AG09319 (cell line): Measurements from ENCODE around the gene RTBDN.

ENCODE experiments used
- DNase-seq: peaks from one replicate; pipeline ENCODE4 v3.0.0-alpha.2; 2010; ENCODE audit warnings: low read depth; ENCODE audit errors: extremely low read depth
- TF ChIP-seq, protein P1 (sequence below): IDR thresholded peaks from 2 replicates; pipeline ENCODE4 v1.5.1; 2011; ENCODE audit warnings: low read depth, mild to moderate bottlenecking, inconsistent platforms, low read length, moderate library complexity

RTBDN gene

DNA sequence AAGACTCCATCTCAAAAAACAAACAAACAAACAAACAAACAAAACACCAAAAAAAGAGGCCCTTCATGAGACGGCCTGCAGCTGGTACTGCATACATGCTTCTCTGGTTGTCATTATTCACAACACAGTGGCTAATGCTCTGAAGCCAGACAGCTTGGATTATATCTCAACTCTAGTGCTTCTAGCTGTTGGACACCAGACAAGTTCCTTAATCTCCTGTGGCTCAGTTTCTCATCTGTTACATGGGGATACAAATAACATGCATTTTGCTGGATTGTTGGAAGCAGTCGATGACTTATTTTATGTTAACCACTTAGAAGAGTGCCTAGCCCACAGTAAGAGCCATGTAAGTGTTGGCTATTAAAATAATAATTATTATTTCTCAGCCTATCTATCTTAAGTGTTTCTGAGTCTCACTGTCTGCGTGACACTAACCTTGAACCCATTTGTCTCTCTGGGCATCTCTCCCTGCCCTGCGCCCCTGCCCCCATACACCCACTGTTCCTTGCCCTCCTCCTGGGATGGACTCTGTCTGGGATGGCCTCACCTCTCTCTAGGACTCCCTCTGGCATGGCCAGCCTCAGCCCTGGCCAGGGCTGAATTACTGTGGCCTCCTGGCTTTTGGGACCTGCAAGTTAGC lies 46.2 kb downstream of the RTBDN start:
- no peak for DNase-seq
- TF ChIP-seq, protein P1, sequence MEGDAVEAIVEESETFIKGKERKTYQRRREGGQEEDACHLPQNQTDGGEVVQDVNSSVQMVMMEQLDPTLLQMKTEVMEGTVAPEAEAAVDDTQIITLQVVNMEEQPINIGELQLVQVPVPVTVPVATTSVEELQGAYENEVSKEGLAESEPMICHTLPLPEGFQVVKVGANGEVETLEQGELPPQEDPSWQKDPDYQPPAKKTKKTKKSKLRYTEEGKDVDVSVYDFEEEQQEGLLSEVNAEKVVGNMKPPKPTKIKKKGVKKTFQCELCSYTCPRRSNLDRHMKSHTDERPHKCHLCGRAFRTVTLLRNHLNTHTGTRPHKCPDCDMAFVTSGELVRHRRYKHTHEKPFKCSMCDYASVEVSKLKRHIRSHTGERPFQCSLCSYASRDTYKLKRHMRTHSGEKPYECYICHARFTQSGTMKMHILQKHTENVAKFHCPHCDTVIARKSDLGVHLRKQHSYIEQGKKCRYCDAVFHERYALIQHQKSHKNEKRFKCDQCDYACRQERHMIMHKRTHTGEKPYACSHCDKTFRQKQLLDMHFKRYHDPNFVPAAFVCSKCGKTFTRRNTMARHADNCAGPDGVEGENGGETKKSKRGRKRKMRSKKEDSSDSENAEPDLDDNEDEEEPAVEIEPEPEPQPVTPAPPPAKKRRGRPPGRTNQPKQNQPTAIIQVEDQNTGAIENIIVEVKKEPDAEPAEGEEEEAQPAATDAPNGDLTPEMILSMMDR: no peak

DNA sequence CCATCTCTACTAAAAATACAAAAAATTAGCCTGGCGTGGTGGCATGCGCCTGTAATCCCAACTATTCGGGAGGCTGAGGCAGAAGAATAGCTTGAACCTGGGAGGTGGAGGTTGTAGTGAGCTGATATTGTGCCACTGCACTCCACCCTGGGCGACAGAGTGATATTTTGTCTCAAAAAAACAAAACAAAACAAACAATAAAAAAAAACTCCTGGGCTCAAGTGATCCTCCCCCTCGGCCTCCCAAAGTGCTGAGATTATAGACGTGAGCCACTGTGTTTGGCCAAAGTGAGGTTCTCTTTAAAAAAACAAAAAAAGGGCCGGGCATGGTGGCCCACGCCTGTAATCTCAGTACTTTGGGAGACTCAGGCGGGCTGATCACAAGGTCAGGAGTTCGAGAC lies 46.9 kb downstream of the RTBDN start:
- TF ChIP-seq, protein P1: no peak
- no peak for DNase-seq

DNA sequence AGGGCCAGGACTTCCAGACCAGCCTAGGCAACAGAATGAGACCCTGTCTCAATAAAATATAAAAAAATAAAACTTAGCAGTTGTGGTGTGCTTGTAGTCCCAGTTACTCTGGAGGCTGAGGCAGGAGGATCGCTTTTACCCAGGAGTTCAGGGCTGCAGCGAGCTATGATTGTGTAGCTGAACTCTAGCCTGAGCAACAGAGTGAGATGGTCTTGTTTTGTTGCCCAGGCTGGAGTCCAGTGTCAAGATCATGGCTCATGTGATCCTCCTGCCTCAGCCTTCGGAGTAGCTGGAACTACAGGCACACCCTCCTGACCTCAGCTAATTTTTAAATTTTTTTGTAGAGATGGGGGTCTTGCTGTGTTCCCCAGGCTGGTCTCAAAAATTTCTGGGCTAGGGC lies 47.4 kb downstream of the RTBDN start:
- no peak for DNase-seq
- TF ChIP-seq, protein P1: no peak

GRCh38 chr19:12786141-12786870 lies 48.1 kb downstream of the RTBDN start:
- TF ChIP-seq, protein P1: no peak
- no peak for DNase-seq

- DNase-seq: no peak
- TF ChIP-seq, protein P1: no peak
These were observed 48.8 kb downstream of the RTBDN start for GRCh38 chr19:12785431-12786031.

GRCh38 chr19:12784871-12785430 lies 49.4 kb downstream of the RTBDN start:
- DNase-seq: no peak
- TF ChIP-seq, protein P1: no peak

GRCh38 chr19:12784394-12784870 lies 49.9 kb downstream of the RTBDN start:
- DNase-seq: no peak
- TF ChIP-seq, protein P1: no peak
